ENCODE results near the gene SLC6A1.

- TF ChIP-seq CTCF (conservative IDR thresholded peaks at IDR 0.05; ENCODE audit: low read length) (no peak), EZH2phosphoT487 (IDR thresholded peaks at IDR 0.05; ENCODE audit: borderline replicate concordance, low read depth, low read length) (no peak)
Observed at GRCh38 chr3:11010426-11011165, 18.0 kb downstream of the SLC6A1 start.
